Endothelial cell of umbilical vein (primary cell): ENCODE results near the gene IQGAP3.

Experiments used
- CTCF ChIP-seq, 2 donors: IDR thresholded peaks; 1 replicate in 1 of 2; 2 replicates in 1 of 2; pipeline ENCODE4 v1.5.1; 2011; ENCODE audit warnings: low read length in 2 of 2, mild to moderate bottlenecking in 2 of 2, moderate library complexity in 2 of 2, control low read depth in 1 of 2, inconsistent platforms in 1 of 2, low read depth in 1 of 2; ENCODE audit not compliant: insufficient read depth in 1 of 2; ENCODE audit errors: extremely low read depth in 1 of 2
- EZH2 ChIP-seq: IDR thresholded peaks from 2 replicates; pipeline ENCODE4 v1.6.1; 2012; ENCODE audit warnings: borderline replicate concordance, low read depth, mild to moderate bottlenecking, moderate library complexity, low read length, inconsistent platforms; ENCODE audit not compliant: severe bottlenecking
- JUN ChIP-seq: IDR thresholded peaks from 2 replicates; pipeline ENCODE4 v1.6.1; 2011; ENCODE audit warnings: borderline replicate concordance, low read depth; ENCODE audit not compliant: insufficient read length, insufficient read depth
- POLR2A ChIP-seq: IDR thresholded peaks from 2 replicates; pipeline ENCODE4 v1.6.1; 2012; ENCODE audit warnings: low read depth, mild to moderate bottlenecking, control low read depth, low read length
- POLR2AphosphoS5 ChIP-seq: IDR thresholded peaks from 2 replicates; pipeline ENCODE4 v1.6.1; 2012; ENCODE audit warnings: low read depth, mild to moderate bottlenecking, control low read depth, low read length, moderate library complexity; ENCODE audit not compliant: insufficient read depth

- TF ChIP-seq POLR2AphosphoS5 (no peak), CTCF (IDR thresholded peaks at IDR 0.05; ENCODE audit: extremely low read depth in 1 of 2, insufficient read depth in 1 of 2, low read depth in 1 of 2, low read length in 2 of 2) (no peak), JUN (no peak), POLR2A (no peak), EZH2 (no peak)
Observed at GRCh38 chr1:156579472-156579871, 7.1 kb upstream of the IQGAP3 start, which contains the start of gene TTC24.
